ENCODE results near the gene HM13. TPM values are rescaled to one million over a fixed set of nuclear protein-coding genes. Genes with fewer than 3 reads are reported as not detected.

The HM13 gene
- total RNA-seq, 2 donors from 2014 or later, result 120 to 206 TPM

DNA sequence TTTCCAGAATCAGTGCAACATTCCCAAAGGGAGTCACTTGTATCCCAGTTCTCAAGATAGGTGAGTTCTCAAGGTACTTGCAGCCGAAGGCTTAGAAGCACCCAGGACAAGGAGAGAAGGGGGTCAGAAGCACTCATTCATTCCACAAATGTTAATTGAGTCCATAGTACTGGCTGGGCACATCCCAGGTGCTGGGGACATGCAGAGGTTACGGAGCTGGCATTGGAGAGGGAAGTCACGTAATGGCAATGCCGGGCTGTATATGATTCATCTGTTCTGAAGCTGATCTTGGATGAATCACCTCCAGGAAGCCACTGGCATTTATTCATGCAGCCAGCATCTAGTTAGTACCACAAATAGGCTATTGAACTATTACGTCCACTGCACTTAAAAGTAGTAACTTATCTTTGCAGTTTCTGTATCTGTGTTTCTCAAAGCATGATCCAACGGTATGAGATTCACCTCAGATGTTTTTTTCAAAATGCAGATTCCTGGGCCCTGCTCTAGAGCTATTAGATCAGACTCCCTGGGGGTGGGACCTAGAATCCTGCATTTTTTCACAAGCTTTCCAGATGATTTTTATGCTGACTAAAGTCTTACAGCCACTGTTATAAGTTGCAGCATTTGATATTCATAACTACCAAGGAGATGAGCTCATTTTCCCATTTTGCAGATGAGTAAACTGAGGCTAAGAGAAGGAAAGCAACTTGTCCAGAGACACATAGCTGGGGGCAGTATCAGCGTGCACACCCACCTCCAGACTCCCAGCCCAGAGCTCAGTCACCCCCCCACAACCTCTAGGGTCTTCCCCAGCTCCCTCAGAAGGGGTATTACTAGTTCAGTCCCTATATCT is 46.7 kb downstream of the HM13 start:
- TF ChIP-seq, protein P1, sequence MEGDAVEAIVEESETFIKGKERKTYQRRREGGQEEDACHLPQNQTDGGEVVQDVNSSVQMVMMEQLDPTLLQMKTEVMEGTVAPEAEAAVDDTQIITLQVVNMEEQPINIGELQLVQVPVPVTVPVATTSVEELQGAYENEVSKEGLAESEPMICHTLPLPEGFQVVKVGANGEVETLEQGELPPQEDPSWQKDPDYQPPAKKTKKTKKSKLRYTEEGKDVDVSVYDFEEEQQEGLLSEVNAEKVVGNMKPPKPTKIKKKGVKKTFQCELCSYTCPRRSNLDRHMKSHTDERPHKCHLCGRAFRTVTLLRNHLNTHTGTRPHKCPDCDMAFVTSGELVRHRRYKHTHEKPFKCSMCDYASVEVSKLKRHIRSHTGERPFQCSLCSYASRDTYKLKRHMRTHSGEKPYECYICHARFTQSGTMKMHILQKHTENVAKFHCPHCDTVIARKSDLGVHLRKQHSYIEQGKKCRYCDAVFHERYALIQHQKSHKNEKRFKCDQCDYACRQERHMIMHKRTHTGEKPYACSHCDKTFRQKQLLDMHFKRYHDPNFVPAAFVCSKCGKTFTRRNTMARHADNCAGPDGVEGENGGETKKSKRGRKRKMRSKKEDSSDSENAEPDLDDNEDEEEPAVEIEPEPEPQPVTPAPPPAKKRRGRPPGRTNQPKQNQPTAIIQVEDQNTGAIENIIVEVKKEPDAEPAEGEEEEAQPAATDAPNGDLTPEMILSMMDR (conservative IDR thresholded peaks at IDR 0.05), result no peak
- H3K36me3 Mint-ChIP-seq (ENCODE audit: low read depth), result peaks cover 78% of the 10 kb centered on the region
- H3K36me3 ChIP-seq (ENCODE audit: control insufficient read depth, insufficient read depth, low read length), result peaks cover 62% of the 10 kb centered on the region

DNA sequence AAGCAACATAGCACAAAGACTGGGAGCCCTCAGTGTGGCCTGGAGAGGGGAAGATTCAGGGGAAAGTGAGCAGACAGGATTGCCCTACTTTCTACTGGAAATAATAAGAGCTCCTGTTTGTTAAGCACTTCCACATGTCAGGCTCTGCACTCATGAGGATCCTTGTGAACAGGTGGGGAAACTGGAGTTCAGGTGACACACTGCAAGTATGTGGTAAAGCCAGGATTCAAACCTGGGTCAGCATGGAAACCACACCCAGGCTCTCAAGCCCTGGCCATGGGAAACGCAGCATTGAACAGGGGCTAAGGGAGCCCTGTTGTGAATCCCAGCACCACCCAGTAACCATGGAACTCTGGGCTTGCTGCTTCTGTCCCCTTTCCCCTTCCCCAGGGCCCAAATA is 48.0 kb downstream of the HM13 start:
- Histone ChIP-seq H3K36me3 (ENCODE audit: control insufficient read depth, insufficient read depth, low read length) (peaks cover 66% of the 10 kb centered on the region), H3K27ac (ENCODE audit: low read depth, low read length) (no peak overlapping the region), H3K4me3 (ENCODE audit: low read length) (no peak overlapping the region), H3K9ac (ENCODE audit: extremely low read depth, low read length, poor library complexity, severe bottlenecking) (no peak overlapping the region), H3K27me3 (ENCODE audit: control insufficient read depth, insufficient read depth, low read length, poor library complexity, severe bottlenecking) (no peaks in the 10 kb centered on the region), H3K4me1 (ENCODE audit: control insufficient read depth, insufficient read depth, low read length) (peaks cover 9% of the 10 kb centered on the region), H3K9me3 (ENCODE audit: control insufficient read depth, low read length) (no peaks in the 10 kb centered on the region)
- no peaks in the 10 kb centered on the region for H3K27me3 Mint-ChIP-seq (ENCODE audit: insufficient read depth)
- H3K9me3 Mint-ChIP-seq, result no peaks in the 10 kb centered on the region
- 86% methylated on average over 1 of the region's 1 CpG; no CpG with 5 or more reads in 1 of the 2 experiments for WGBS, 2 experiments (ENCODE audit: insufficient coverage in 1 of 2, insufficient read length in 1 of 2)
- no peak for DNase-seq
- H3K27ac Mint-ChIP-seq, result peak overlapping the region; percentile 95
- TF ChIP-seq, protein P1 (conservative IDR thresholded peaks at IDR 0.05), result no peak
- H3K4me1 Mint-ChIP-seq, result peaks cover 24% of the 10 kb centered on the region
- peaks cover 71% of the 10 kb centered on the region for H3K36me3 Mint-ChIP-seq (ENCODE audit: low read depth)
- H3K4me3 Mint-ChIP-seq, result no peak overlapping the region

More for the DNA sequence above, 46.7 kb downstream of the HM13 start:
- Histone ChIP-seq H3K27ac (ENCODE audit: low read depth, low read length) (no peak overlapping the region), H3K4me1 (ENCODE audit: control insufficient read depth, insufficient read depth, low read length) (no peaks in the 10 kb centered on the region), H3K27me3 (ENCODE audit: control insufficient read depth, insufficient read depth, low read length, poor library complexity, severe bottlenecking) (no peaks in the 10 kb centered on the region), H3K9me3 (ENCODE audit: control insufficient read depth, low read length) (no peaks in the 10 kb centered on the region), H3K4me3 (ENCODE audit: low read length) (no peak overlapping the region), H3K9ac (ENCODE audit: extremely low read depth, low read length, poor library complexity, severe bottlenecking) (no peak overlapping the region)
- 94 to 97% methylated on average over 6 to 7 of the region's 7 CpGs for WGBS, 2 experiments (ENCODE audit: insufficient coverage in 1 of 2, insufficient read length in 1 of 2)
- Mint-ChIP-seq H3K4me1 (peaks cover 18% of the 10 kb centered on the region), H3K27ac (peak overlapping the region; percentile 95), H3K4me3 (no peak overlapping the region), H3K27me3 (ENCODE audit: insufficient read depth) (no peaks in the 10 kb centered on the region), H3K9me3 (no peaks in the 10 kb centered on the region)
- no peak for DNase-seq

DNA sequence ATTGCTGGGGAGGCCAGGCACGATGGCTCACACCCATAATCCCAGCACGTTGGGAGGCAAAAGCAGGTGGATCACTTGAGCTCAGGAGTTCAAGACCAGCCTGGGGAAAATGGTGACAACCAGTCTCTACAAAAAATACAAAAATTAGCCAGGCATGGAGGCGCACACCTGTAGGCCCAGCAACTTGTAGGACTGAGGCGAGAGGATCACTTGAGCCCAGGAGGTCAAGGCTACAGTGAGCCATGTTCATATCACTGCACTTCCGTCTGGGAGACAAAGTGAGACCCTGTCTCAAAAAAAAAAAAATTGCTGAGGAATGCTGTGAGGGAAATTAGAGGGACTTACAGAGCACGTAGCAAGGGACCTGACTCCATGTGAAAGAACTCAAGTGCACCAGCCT is 50.0 kb downstream of the HM13 start:
- H3K36me3 ChIP-seq (ENCODE audit: control insufficient read depth, insufficient read depth, low read length), result peaks cover 64% of the 10 kb centered on the region
- no peaks in the 10 kb centered on the region for H3K9me3 Mint-ChIP-seq
- H3K27me3 Mint-ChIP-seq (ENCODE audit: insufficient read depth), result no peaks in the 10 kb centered on the region
- peaks cover 33% of the 10 kb centered on the region for H3K4me1 Mint-ChIP-seq
- H3K27me3 ChIP-seq (ENCODE audit: control insufficient read depth, insufficient read depth, low read length, poor library complexity, severe bottlenecking), result no peaks in the 10 kb centered on the region
- DNase-seq, result no peak
- H3K27ac Mint-ChIP-seq, result peak overlapping the region; percentile 80
- peaks cover 64% of the 10 kb centered on the region for H3K36me3 Mint-ChIP-seq (ENCODE audit: low read depth)
- TF ChIP-seq, protein P1 (conservative IDR thresholded peaks at IDR 0.05), result no peak
- no peak overlapping the region for H3K4me3 ChIP-seq (ENCODE audit: low read length)
- no peak overlapping the region for H3K4me3 Mint-ChIP-seq
- no peak overlapping the region for H3K9ac ChIP-seq (ENCODE audit: extremely low read depth, low read length, poor library complexity, severe bottlenecking)
- H3K4me1 ChIP-seq (ENCODE audit: control insufficient read depth, insufficient read depth, low read length), result peaks cover 9% of the 10 kb centered on the region
- no peak overlapping the region for H3K27ac ChIP-seq (ENCODE audit: low read depth, low read length)
- 91 to 92% methylated on average over 6 of the region's 6 CpGs for WGBS, 2 experiments (ENCODE audit: insufficient coverage in 1 of 2, insufficient read length in 1 of 2)
- no peaks in the 10 kb centered on the region for H3K9me3 ChIP-seq (ENCODE audit: control insufficient read depth, low read length)

Measured in endodermal cell (in vitro differentiated cells).